Activated CD4-positive, alpha-beta T cell treated with anti-CD3 and anti-CD28 coated beads for 24 hours (primary cell): ENCODE data around the gene RALBP1.

Source experiments
- DNase-seq, 2 donors: peaks; one replicate each; pipeline ENCODE4 v3.0.0-alpha.2; 2020; ENCODE audit warnings: low read depth in 2 of 2

Gene RALBP1

GRCh38 chr18:9547782-9548181, 72.5 kb downstream of the RALBP1 start:
- no peak for DNase-seq

- DNase-seq: no peak
Measured at GRCh38 chr18:9549405-9549804, 74.1 kb downstream of the RALBP1 start.

GRCh38 chr18:9550429-9550828, 75.1 kb downstream of the RALBP1 start:
- no peak for DNase-seq

- DNase-seq: no peak
Measured at GRCh38 chr18:9552191-9552590, 76.9 kb downstream of the RALBP1 start.

- DNase-seq: no peak
Measured at GRCh38 chr18:9552616-9553015, 77.3 kb downstream of the RALBP1 start.

- no peak for DNase-seq
Measured at GRCh38 chr18:9557250-9557943, 82.1 kb downstream of the RALBP1 start.

- DNase-seq: no peak
Measured at GRCh38 chr18:9558387-9559064, 83.2 kb downstream of the RALBP1 start.

GRCh38 chr18:9559253-9559652, 83.9 kb downstream of the RALBP1 start:
- DNase-seq: no peak

- DNase-seq: no peak
Measured at GRCh38 chr18:9561759-9562158, 86.4 kb downstream of the RALBP1 start.

- no peak for DNase-seq
Measured at GRCh38 chr18:9562584-9562983, 87.3 kb downstream of the RALBP1 start.

GRCh38 chr18:9563331-9563730, 88.0 kb downstream of the RALBP1 start:
- no peak for DNase-seq

- no peak for DNase-seq
Measured at GRCh38 chr18:9565407-9565806, 90.1 kb downstream of the RALBP1 start.

- no peak for DNase-seq
Measured at GRCh38 chr18:9568186-9568585, 92.9 kb downstream of the RALBP1 start.

GRCh38 chr18:9569178-9569577, 93.9 kb downstream of the RALBP1 start:
- DNase-seq: no peak

GRCh38 chr18:9570255-9570654, 94.9 kb downstream of the RALBP1 start:
- no peak for DNase-seq

- DNase-seq: no peak
Measured at GRCh38 chr18:9571546-9571945, 96.2 kb downstream of the RALBP1 start.

- no peak for DNase-seq
Measured at GRCh38 chr18:9574473-9575115, 99.3 kb downstream of the RALBP1 start.

- no peak for DNase-seq
Measured at GRCh38 chr18:9575558-9575957, 100.2 kb downstream of the RALBP1 start.

GRCh38 chr18:9577361-9577760, 102.0 kb downstream of the RALBP1 start:
- no peak for DNase-seq

- DNase-seq: no peak
Measured at GRCh38 chr18:9578306-9578705, 103.0 kb downstream of the RALBP1 start.

- no peak for DNase-seq
Measured at GRCh38 chr18:9581667-9582066, 106.4 kb downstream of the RALBP1 start.

- DNase-seq: no peak
Measured at GRCh38 chr18:9586814-9587213, 111.5 kb downstream of the RALBP1 start.
